DOHH2 (cell line): ENCODE results near the gene ASTN1.

Experiments used
- H3F3A ChIP-seq: fragments of 200-600 bp; sonication (generic), shearing (Covaris generic); 2 replicates; pipeline ENCODE4 v1.6.0; 2016; ENCODE audit warnings: antibody characterized with exemption, mild to moderate bottlenecking; ENCODE audit not compliant: control insufficient read depth, insufficient read depth
- H3K27ac ChIP-seq: fragments of 200-600 bp; sonication (generic); 2 replicates; pipeline ENCODE4 v1.5.1; 2014; ENCODE audit warnings: low read depth, mild to moderate bottlenecking, low read length, moderate library complexity
- H3K27me3 ChIP-seq: fragments of 200-600 bp; sonication (generic); 2 replicates; pipeline ENCODE4 v1.6.1; 2014; ENCODE audit warnings: mild to moderate bottlenecking, low read length, mixed read lengths; ENCODE audit not compliant: control insufficient read depth
- H3K36me3 ChIP-seq: fragments of 200-600 bp; sonication (generic); 2 replicates; pipeline ENCODE4 v1.6.1; 2014; ENCODE audit warnings: mild to moderate bottlenecking, low read length, moderate library complexity, mixed read lengths; ENCODE audit not compliant: control insufficient read depth
- H3K4me1 ChIP-seq: fragments of 200-600 bp; sonication (generic); 2 replicates; pipeline ENCODE4 v1.6.1; 2014; ENCODE audit warnings: mild to moderate bottlenecking, low read length, mixed read lengths; ENCODE audit not compliant: control insufficient read depth
- H3K4me2 ChIP-seq: fragments of 200-600 bp; sonication (generic); 2 replicates; pipeline ENCODE4 v1.6.0; 2014; ENCODE audit warnings: mild to moderate bottlenecking, low read length, moderate library complexity
- H3K4me3 ChIP-seq: fragments of 200-600 bp; sonication (generic); 2 replicates; pipeline ENCODE4 v1.5.1; 2014; ENCODE audit warnings: mild to moderate bottlenecking, low read length, mixed read lengths
- H3K79me2 ChIP-seq: fragments of 200-600 bp; sonication (generic); 2 replicates; pipeline ENCODE4 v1.6.1; 2014; ENCODE audit warnings: mild to moderate bottlenecking, low read length, mixed read lengths; ENCODE audit not compliant: control insufficient read depth
- H3K9me2 ChIP-seq: fragments of 200-600 bp; sonication (generic); replicated peaks from 2 replicates; pipeline ENCODE4 v1.6.1; 2014; ENCODE audit warnings: mild to moderate bottlenecking, low read length, mixed read lengths; ENCODE audit not compliant: control insufficient read depth
- H3K9me3 ChIP-seq: fragments of 200-600 bp; sonication (generic); 2 replicates; pipeline ENCODE4 v1.6.1; 2014; ENCODE audit warnings: antibody characterized with exemption, low read length, mixed read lengths; ENCODE audit not compliant: control insufficient read depth, insufficient read depth
- H4K20me1 ChIP-seq: fragments of 200-600 bp; sonication (generic); 2 replicates; pipeline ENCODE4 v1.6.0; 2014; ENCODE audit warnings: low read depth, mild to moderate bottlenecking, antibody characterized with exemption, low read length, moderate library complexity; ENCODE audit not compliant: control insufficient read depth, insufficient read depth
- EZH2phosphoT487 ChIP-seq: fragments of 200-600 bp; sonication (generic); IDR thresholded peaks from 2 replicates; pipeline ENCODE4 v1.6.1; 2017; ENCODE audit warnings: borderline replicate concordance, mild to moderate bottlenecking, antibody characterized with exemption, low read length, moderate library complexity, mixed read lengths
- TF ChIP-seq, protein P1 (sequence below): fragments of 200-600 bp; sonication (generic); IDR thresholded peaks from one replicate; pipeline ENCODE4 v1.5.1; 2014; ENCODE audit warnings: antibody characterized with exemption, mild to moderate bottlenecking, low read depth, low read length; ENCODE audit not compliant: poor library complexity, severe bottlenecking

The ASTN1 gene

DNA sequence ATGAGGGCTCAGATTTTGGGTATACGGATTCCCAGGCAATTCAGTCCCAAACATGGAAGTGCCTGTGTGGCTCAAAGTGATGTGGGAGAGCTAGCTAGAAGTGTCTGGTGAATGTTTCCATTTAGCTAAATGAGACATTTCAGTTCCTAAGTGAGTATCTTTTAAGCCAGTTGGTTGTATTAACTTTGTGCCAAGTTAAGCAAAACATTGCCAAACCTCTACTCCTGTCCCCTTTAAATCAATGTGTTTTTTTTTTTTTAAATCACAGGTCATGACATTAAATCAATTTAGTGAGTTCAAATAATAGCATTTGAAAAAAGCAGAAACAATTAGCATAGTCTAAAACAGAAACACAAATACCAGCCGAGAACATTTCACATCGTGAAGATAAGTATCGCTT, 230.1 kb downstream of the ASTN1 start:
- H3K36me3 ChIP-seq = no peaks in the 10 kb centered on the region
- no peaks in the 10 kb centered on the region for H3K9me3 ChIP-seq
- H3K27ac ChIP-seq = no peak overlapping the region
- H3F3A ChIP-seq = no peaks in the 10 kb centered on the region
- H3K27me3 ChIP-seq = no peaks in the 10 kb centered on the region; the same call in 1 of the 2 replicates
- H3K79me2 ChIP-seq = no peaks in the 10 kb centered on the region
- H3K4me1 ChIP-seq = no peaks in the 10 kb centered on the region
- no peak overlapping the region for H3K4me2 ChIP-seq
- no peaks in the 10 kb centered on the region for H4K20me1 ChIP-seq
- no peak for TF ChIP-seq EZH2phosphoT487
- TF ChIP-seq, protein P1, sequence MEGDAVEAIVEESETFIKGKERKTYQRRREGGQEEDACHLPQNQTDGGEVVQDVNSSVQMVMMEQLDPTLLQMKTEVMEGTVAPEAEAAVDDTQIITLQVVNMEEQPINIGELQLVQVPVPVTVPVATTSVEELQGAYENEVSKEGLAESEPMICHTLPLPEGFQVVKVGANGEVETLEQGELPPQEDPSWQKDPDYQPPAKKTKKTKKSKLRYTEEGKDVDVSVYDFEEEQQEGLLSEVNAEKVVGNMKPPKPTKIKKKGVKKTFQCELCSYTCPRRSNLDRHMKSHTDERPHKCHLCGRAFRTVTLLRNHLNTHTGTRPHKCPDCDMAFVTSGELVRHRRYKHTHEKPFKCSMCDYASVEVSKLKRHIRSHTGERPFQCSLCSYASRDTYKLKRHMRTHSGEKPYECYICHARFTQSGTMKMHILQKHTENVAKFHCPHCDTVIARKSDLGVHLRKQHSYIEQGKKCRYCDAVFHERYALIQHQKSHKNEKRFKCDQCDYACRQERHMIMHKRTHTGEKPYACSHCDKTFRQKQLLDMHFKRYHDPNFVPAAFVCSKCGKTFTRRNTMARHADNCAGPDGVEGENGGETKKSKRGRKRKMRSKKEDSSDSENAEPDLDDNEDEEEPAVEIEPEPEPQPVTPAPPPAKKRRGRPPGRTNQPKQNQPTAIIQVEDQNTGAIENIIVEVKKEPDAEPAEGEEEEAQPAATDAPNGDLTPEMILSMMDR = no peak
- no peaks in the 10 kb centered on the region for H3K9me2 ChIP-seq
- no peak overlapping the region for H3K4me3 ChIP-seq

DNA sequence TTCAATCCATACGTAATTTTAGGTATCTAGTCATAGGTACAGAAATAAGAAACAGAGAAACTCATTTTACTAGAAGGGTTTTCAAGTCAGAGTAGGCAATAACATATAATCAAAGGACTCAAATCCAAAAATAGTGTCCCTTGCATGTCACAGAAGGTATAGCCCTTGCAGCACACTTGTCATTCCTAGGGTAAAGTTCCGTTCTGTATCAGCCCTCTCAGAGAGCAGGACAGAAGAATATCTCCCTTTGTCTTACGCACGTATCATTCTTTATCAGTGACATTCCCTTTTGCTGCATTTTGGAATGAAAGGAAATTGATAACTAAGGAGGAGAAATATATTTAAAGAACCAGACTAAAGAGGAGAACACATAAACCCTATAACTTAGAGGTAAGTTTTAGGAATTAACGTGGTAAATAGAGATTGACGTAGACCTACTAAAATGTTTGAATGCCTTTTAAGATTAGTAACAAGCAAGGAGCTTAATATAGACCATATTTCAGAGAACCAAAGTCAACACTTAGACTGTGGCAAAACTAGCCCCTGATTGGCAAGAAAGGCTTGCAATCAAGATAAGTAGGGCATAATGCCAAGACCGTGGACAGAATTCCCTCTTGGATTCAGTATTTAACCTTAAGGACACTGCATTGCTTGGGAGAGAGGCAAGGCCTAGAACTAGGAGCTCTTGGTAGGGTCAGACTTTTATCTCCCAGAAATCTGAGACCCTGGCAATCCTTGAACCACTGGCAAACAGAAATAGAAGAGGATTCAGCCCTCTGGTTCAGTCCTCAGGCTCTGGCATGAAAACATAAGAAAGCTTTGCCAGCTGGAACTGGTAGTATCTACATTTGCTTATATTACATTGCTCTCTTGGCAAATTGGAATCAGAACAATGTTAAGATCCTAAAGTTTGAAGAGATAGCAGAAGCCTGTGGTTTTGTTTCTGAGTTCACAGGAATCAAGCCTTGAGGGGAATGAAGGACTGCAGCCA, 232.1 kb downstream of the ASTN1 start:
- TF ChIP-seq, protein P1 = no peak
- no peak for TF ChIP-seq EZH2phosphoT487
- Histone ChIP-seq H3K4me2 (no peak overlapping the region), H3K4me3 (no peak overlapping the region), H3K9me3 (no peaks in the 10 kb centered on the region), H3F3A (no peaks in the 10 kb centered on the region), H4K20me1 (no peaks in the 10 kb centered on the region), H3K4me1 (no peaks in the 10 kb centered on the region), H3K36me3 (no peaks in the 10 kb centered on the region), H3K9me2 (no peaks in the 10 kb centered on the region), H3K27ac (no peak overlapping the region), H3K79me2 (no peaks in the 10 kb centered on the region), H3K27me3 (no peaks in the 10 kb centered on the region; the same call in 1 of the 2 replicates)

DNA sequence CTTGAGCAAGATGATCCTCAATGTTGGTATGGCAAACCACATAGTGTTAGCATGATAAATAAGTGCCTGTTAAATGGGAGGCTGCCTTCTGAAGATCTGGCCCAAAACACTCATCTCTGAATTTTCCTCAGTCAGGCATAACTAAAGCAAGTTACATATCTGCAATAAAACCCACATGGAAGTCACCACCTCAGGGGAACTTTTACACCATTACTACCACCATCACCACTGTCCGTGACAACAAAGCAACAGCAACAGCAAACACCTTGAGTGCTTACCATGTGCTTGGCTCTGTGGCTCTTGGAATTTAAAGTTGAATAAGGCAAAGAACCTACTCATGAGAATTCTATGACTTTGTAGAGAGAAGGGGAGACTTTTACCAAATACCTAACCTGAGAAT, 233.0 kb downstream of the ASTN1 start:
- H3K9me3 ChIP-seq = no peaks in the 10 kb centered on the region
- H3K27ac ChIP-seq = no peak overlapping the region
- H3K4me3 ChIP-seq = no peak overlapping the region
- H3F3A ChIP-seq = no peaks in the 10 kb centered on the region
- no peaks in the 10 kb centered on the region for H3K4me1 ChIP-seq
- no peaks in the 10 kb centered on the region for H3K36me3 ChIP-seq
- no peak for TF ChIP-seq EZH2phosphoT487
- TF ChIP-seq, protein P1 = no peak
- no peaks in the 10 kb centered on the region for H3K79me2 ChIP-seq
- no peak overlapping the region for H3K4me2 ChIP-seq
- no peaks in the 10 kb centered on the region for H3K9me2 ChIP-seq
- no peaks in the 10 kb centered on the region for H4K20me1 ChIP-seq
- no peaks in the 10 kb centered on the region for H3K27me3 ChIP-seq
